ENCODE measurements around the gene REG1B.

REG1B gene

GRCh38 chr2:79103214-79103613, 15.4 kb upstream of the REG1B start:
- no peak for TF ChIP-seq CTCF (IDR thresholded peaks at IDR 0.05; ENCODE audit: low read depth, low read length)
- H3K4me3 ChIP-seq (ENCODE audit: low read depth, low read length) = no peak overlapping the region

GRCh38 chr2:79101024-79101423, 13.2 kb upstream of the REG1B start:
- H3K4me3 ChIP-seq (ENCODE audit: low read depth, low read length) = no peak overlapping the region
- no peak for TF ChIP-seq CTCF (IDR thresholded peaks at IDR 0.05; ENCODE audit: low read depth, low read length)

GRCh38 chr2:79100285-79100684, 12.5 kb upstream of the REG1B start:
- no peak overlapping the region for H3K4me3 ChIP-seq (ENCODE audit: low read depth, low read length)
- TF ChIP-seq CTCF (IDR thresholded peaks at IDR 0.05; ENCODE audit: low read depth, low read length) = no peak

GRCh38 chr2:79099140-79099686, 11.4 kb upstream of the REG1B start:
- H3K4me3 ChIP-seq (ENCODE audit: low read depth, low read length) = no peak overlapping the region
- TF ChIP-seq CTCF (IDR thresholded peaks at IDR 0.05; ENCODE audit: low read depth, low read length) = no peak

GRCh38 chr2:79097843-79098242, 10.1 kb upstream of the REG1B start:
- TF ChIP-seq CTCF (IDR thresholded peaks at IDR 0.05; ENCODE audit: low read depth, low read length) = no peak
- H3K4me3 ChIP-seq (ENCODE audit: low read depth, low read length) = no peak overlapping the region

- TF ChIP-seq CTCF (IDR thresholded peaks at IDR 0.05; ENCODE audit: low read depth, low read length) = no peak
- H3K4me3 ChIP-seq (ENCODE audit: low read depth, low read length) = no peak overlapping the region
Measured at GRCh38 chr2:79090693-79091092, 2.9 kb upstream of the REG1B start.

GRCh38 chr2:79086255-79086654, 1.5 kb downstream of the REG1B start:
- H3K4me3 ChIP-seq (ENCODE audit: low read depth, low read length) = no peak overlapping the region
- TF ChIP-seq CTCF (IDR thresholded peaks at IDR 0.05; ENCODE audit: low read depth, low read length) = no peak
